Measurements from ENCODE around the gene C1R.

The C1R gene

GRCh38 chr12:7113389-7113871 lies 21.2 kb upstream of the C1R start:
- Histone ChIP-seq H3K4me3 (ENCODE audit: insufficient read depth, low read length, poor library complexity, severe bottlenecking) (no peak overlapping the region), H3K4me2 (ENCODE audit: low read depth, low read length, poor library complexity, severe bottlenecking) (no peak overlapping the region), H3K9me3 (ENCODE audit: insufficient read depth, low read length) (no peaks in the 10 kb centered on the region), H3K79me2 (ENCODE audit: insufficient read depth, low read length) (no peaks in the 10 kb centered on the region), H3K9ac (ENCODE audit: low read length) (no peak overlapping the region), H3F3A (ENCODE audit: insufficient read depth) (no peaks in the 10 kb centered on the region), H3K36me3 (ENCODE audit: low read length) (no peaks in the 10 kb centered on the region), H4K20me1 (ENCODE audit: low read depth, low read length) (no peaks in the 10 kb centered on the region), H3K27me3 (ENCODE audit: low read length) (no peaks in the 10 kb centered on the region), H2AFZ (ENCODE audit: low read depth, low read length, severe bottlenecking) (no peak overlapping the region), H3K9me2 (replicated peaks; ENCODE audit: insufficient read depth, low read length) (no peaks in the 10 kb centered on the region), H3K27ac (ENCODE audit: low read depth, low read length) (no peak overlapping the region)
- TF ChIP-seq EZH2phosphoT487 (conservative IDR thresholded peaks at IDR 0.05; ENCODE audit: low read length) (no peak), CTCF (IDR thresholded peaks at IDR 0.05; ENCODE audit: insufficient read depth, low read length, poor library complexity, severe bottlenecking) (peak; percentile 85)

GRCh38 chr12:7112041-7112440 lies 19.8 kb upstream of the C1R start:
- no peaks in the 10 kb centered on the region for H3K9me2 ChIP-seq (replicated peaks; ENCODE audit: insufficient read depth, low read length)
- no peak overlapping the region for H3K27ac ChIP-seq (ENCODE audit: low read depth, low read length)
- H3K27me3 ChIP-seq (ENCODE audit: low read length): no peaks in the 10 kb centered on the region
- no peaks in the 10 kb centered on the region for H3K36me3 ChIP-seq (ENCODE audit: low read length)
- H4K20me1 ChIP-seq (ENCODE audit: low read depth, low read length): no peaks in the 10 kb centered on the region
- no peaks in the 10 kb centered on the region; the same call in 1 of the 2 replicates for H3F3A ChIP-seq (ENCODE audit: insufficient read depth)
- no peak overlapping the region for H2AFZ ChIP-seq (ENCODE audit: low read depth, low read length, severe bottlenecking)
- no peaks in the 10 kb centered on the region for H3K9me3 ChIP-seq (ENCODE audit: insufficient read depth, low read length)
- H3K4me3 ChIP-seq (ENCODE audit: insufficient read depth, low read length, poor library complexity, severe bottlenecking): no peak overlapping the region
- TF ChIP-seq EZH2phosphoT487 (conservative IDR thresholded peaks at IDR 0.05; ENCODE audit: low read length): no peak
- TF ChIP-seq CTCF (IDR thresholded peaks at IDR 0.05; ENCODE audit: insufficient read depth, low read length, poor library complexity, severe bottlenecking): no peak
- no peak overlapping the region for H3K9ac ChIP-seq (ENCODE audit: low read length)
- H3K4me2 ChIP-seq (ENCODE audit: low read depth, low read length, poor library complexity, severe bottlenecking): no peak overlapping the region
- no peaks in the 10 kb centered on the region for H3K79me2 ChIP-seq (ENCODE audit: insufficient read depth, low read length)

GRCh38 chr12:7110661-7111060 lies 18.4 kb upstream of the C1R start:
- Histone ChIP-seq H3K4me3 (ENCODE audit: insufficient read depth, low read length, poor library complexity, severe bottlenecking) (no peak overlapping the region), H3K36me3 (ENCODE audit: low read length) (no peaks in the 10 kb centered on the region; the same call in 1 of the 2 replicates), H3K4me2 (ENCODE audit: low read depth, low read length, poor library complexity, severe bottlenecking) (no peak overlapping the region), H3K79me2 (ENCODE audit: insufficient read depth, low read length) (no peaks in the 10 kb centered on the region), H3K9me3 (ENCODE audit: insufficient read depth, low read length) (peaks cover 7% of the 10 kb centered on the region), H4K20me1 (ENCODE audit: low read depth, low read length) (no peaks in the 10 kb centered on the region), H3K9ac (ENCODE audit: low read length) (no peak overlapping the region), H3K9me2 (replicated peaks; ENCODE audit: insufficient read depth, low read length) (no peaks in the 10 kb centered on the region), H3F3A (ENCODE audit: insufficient read depth) (no peaks in the 10 kb centered on the region; the same call in 1 of the 2 replicates), H3K27ac (ENCODE audit: low read depth, low read length) (no peak overlapping the region), H2AFZ (ENCODE audit: low read depth, low read length, severe bottlenecking) (no peak overlapping the region), H3K27me3 (ENCODE audit: low read length) (no peaks in the 10 kb centered on the region)
- no peak for TF ChIP-seq EZH2phosphoT487 (conservative IDR thresholded peaks at IDR 0.05; ENCODE audit: low read length)
- TF ChIP-seq CTCF (IDR thresholded peaks at IDR 0.05; ENCODE audit: insufficient read depth, low read length, poor library complexity, severe bottlenecking): no peak
